Esophagus squamous epithelium (tissue), 5 donors: ENCODE data around the gene SGSM1. TPM values are rescaled to one million over a fixed set of nuclear protein-coding genes. Genes with fewer than 3 reads are reported as not detected.
A peak's percentile ranks its signal among the peaks of the same experiment; 100 is the strongest.

Source experiments
- DNase-seq: peaks from one replicate; lab custom pipeline; 2025; lab: John Stamatoyannopoulos, UW
- H3K27ac ChIP-seq, 4 donors: fragments of 200-600 bp; sonication (generic); one replicate each; pipeline ENCODE4 v1.5.1; 2016 to 2019; ENCODE audit warnings: mild to moderate bottlenecking in 1 of 4
- H3K27me3 ChIP-seq, 4 donors: fragments of 200-600 bp; sonication (generic); 1 replicate in 3 of 4; 2 replicates in 1 of 4; pipeline versions ENCODE4 v1.5.1 to v1.6.0; 2017 to 2021; ENCODE audit warnings: antibody characterized with exemption in 1 of 4
- H3K36me3 ChIP-seq, 3 donors: fragments of 200-600 bp; sonication (generic); one replicate each; pipeline ENCODE4 v1.5.1; 2016 to 2019
- H3K4me1 ChIP-seq, 3 donors: fragments of 200-600 bp; sonication (generic); one replicate each; pipeline ENCODE4 v1.5.1; 2017 to 2019
- H3K4me3 ChIP-seq, 4 donors: fragments of 200-600 bp; sonication (generic); 1 replicate in 3 of 4; 2 replicates in 1 of 4; pipeline ENCODE4 v1.5.1; 2016 to 2019; ENCODE audit warnings: mild to moderate bottlenecking in 2 of 4, moderate library complexity in 1 of 4
- H3K9me3 ChIP-seq, 3 donors: fragments of 200-600 bp; sonication (generic); one replicate each; pipeline ENCODE4 v1.5.1; 2016 to 2019
- CTCF ChIP-seq, 6 experiments: fragments of 450-650 bp in 4 of 6; fragments of 200-600 bp in 2 of 6; sonication (generic) in 2 of 6; IDR thresholded peaks; one replicate each; pipeline ENCODE4 v1.5.1; 2016 to 2019; ENCODE audit warnings: antibody characterized with exemption in 6 of 6, mild to moderate bottlenecking in 4 of 6, moderate library complexity in 4 of 6
- POLR2A ChIP-seq, 4 donors: fragments of 450-650 bp; IDR thresholded peaks; one replicate each; pipeline ENCODE4 v1.6.1; 2017; ENCODE audit warnings: antibody characterized with exemption in 4 of 4, mild to moderate bottlenecking in 4 of 4, moderate library complexity in 3 of 4
- WGBS, 2 donors: methylation state at CpG; one replicate each; pipeline ENCODE4 v1.1.5; 2018; 5-methylcytosine and 5-hydroxymethylcytosine counted together
- intact Hi-C: fragments of 100-400 bp; cut with DNase I; formaldehyde crosslinking; loops from one replicate; pipeline ENCODE4 v1.15.0; 2022
- total RNA-seq, 4 donors: library from RNA; depleted of rRNA; stranded (reverse); fragments of >200 nt; gene quantifications; one replicate each; pipeline ENCODE4 v1.1.0, GENCODE V29; 2016
- donor health status: DM: yes; HTN: yes; CAD: no.

SGSM1 gene
- total RNA-seq, 4 donors from 2014 or later, result 0.09 to 0.57 (median 0.18) TPM

DNA sequence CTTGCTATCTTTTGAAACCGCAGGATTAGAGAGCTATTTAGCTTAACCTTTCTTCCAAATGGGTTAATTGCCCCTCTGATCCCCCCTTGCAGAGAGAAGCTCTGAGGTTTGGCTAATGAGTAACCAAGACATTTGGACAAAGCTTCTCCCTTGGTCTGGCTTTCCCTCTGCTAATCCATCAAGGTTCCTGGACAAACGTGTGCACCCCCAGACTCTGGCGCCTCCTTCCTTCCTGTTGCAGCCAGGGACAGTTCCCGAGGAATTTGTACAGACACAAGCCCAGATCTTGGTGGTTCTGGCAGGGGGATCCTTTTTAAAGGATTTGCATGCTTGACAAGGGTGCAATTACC is 148.1 kb downstream of the SGSM1 start:
- Histone ChIP-seq H3K4me3 (peak overlapping the region; percentile 75 to 89 (median 80)), H3K9me3 (no peaks in the 10 kb centered on the region), H3K4me1 (peaks cover 9 to 71% (median 19%) of the 10 kb centered on the region in 3 donors), H3K27ac (peak overlapping the region; percentile 83 to 94 (median 91)), H3K36me3 (no peaks in the 10 kb centered on the region), H3K27me3 (peaks cover 0 to 20% (median 0%) of the 10 kb centered on the region in 4 donors)
- TF ChIP-seq POLR2A (IDR thresholded peaks at IDR 0.05) (no peak), CTCF (IDR thresholded peaks at IDR 0.05) (no peak)
- no peak for DNase-seq
- intact Hi-C loops, result no loop called here
- 15 to 31% methylated on average over 2 to 4 of the region's 4 CpGs for WGBS, 2 donors

- intact Hi-C loops, result no loop called here
- peak overlapping the region in 1 of 4 donors; percentile 94 for H3K27ac ChIP-seq
- no peaks in the 10 kb centered on the region for H3K9me3 ChIP-seq
- H3K4me1 ChIP-seq, result peaks cover 9 to 68% (median 19%) of the 10 kb centered on the region in 3 donors
- peaks cover 0 to 20% (median 0%) of the 10 kb centered on the region in 4 donors for H3K27me3 ChIP-seq
- no peak overlapping the region for H3K4me3 ChIP-seq
- no peak for TF ChIP-seq CTCF (IDR thresholded peaks at IDR 0.05)
- no peak for TF ChIP-seq POLR2A (IDR thresholded peaks at IDR 0.05)
- 93 to 96% methylated on average over 4 to 7 of the region's 8 CpGs for WGBS, 2 donors
- H3K36me3 ChIP-seq, result no peaks in the 10 kb centered on the region
- no peak for DNase-seq
Measured at GRCh38 chr22:24954856-24955255, 148.8 kb downstream of the SGSM1 start.

- intact Hi-C loops, result no loop called here
- H3K4me3 ChIP-seq, result no peak overlapping the region
- peak overlapping the region in 1 of 4 donors; percentile 35 for H3K27ac ChIP-seq
- 51 to 69% methylated on average over 2 of the region's 2 CpGs for WGBS, 2 donors
- H3K36me3 ChIP-seq, result peaks cover 0 to 6% (median 0%) of the 10 kb centered on the region in 3 donors
- DNase-seq, result no peak
- no peak for TF ChIP-seq CTCF (IDR thresholded peaks at IDR 0.05)
- H3K27me3 ChIP-seq, result peaks cover 0 to 16% (median 0%) of the 10 kb centered on the region in 4 donors
- no peaks in the 10 kb centered on the region for H3K9me3 ChIP-seq
- H3K4me1 ChIP-seq, result peaks cover 9 to 63% (median 16%) of the 10 kb centered on the region in 3 donors
Measured at GRCh38 chr22:24957043-24957442, 151.0 kb downstream of the SGSM1 start.

DNA sequence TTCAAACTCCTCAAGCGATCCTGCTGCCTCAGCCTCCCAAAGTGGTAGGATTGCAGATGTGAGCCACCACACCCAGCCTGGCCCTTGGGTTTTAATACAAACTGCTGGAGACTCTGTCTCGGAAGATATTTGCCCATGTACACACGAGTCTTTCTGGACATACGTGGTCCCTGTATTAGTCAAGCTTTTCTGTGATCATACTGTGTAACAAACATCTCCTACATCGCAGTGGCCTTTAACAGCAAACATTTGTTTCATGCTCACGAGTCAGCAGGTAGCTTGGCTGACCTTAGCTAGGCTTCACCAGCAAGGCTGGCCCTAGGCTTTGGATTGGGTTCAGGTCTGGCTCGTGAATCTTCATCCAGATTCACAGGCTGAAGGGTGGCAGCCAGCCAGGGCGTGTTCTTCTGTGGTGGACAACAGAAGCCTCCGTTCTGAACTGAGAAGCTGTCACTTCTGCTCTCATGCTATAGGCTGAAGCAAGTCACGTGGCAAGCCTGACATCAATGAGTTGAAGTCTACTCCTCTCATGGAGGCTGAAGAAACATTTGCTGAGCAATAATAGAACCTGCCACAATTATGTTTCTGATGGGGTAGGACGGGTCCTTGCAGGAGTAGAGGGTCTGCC is 155.3 kb downstream of the SGSM1 start:
- TF ChIP-seq CTCF (IDR thresholded peaks at IDR 0.05) (no peak), POLR2A (IDR thresholded peaks at IDR 0.05) (no peak)
- no peak overlapping the region for H3K27ac ChIP-seq
- DNase-seq, result no peak
- H3K4me3 ChIP-seq, result no peak overlapping the region
- H3K9me3 ChIP-seq, result no peaks in the 10 kb centered on the region
- intact Hi-C loops, result no loop called here
- H3K27me3 ChIP-seq, result no peaks in the 10 kb centered on the region
- H3K4me1 ChIP-seq, result peaks cover 3 to 64% (median 11%) of the 10 kb centered on the region in 3 donors
- 79 to 83% methylated on average over 7 to 9 of the region's 11 CpGs for WGBS, 2 donors
- peaks cover 0 to 10% (median 0%) of the 10 kb centered on the region in 3 donors for H3K36me3 ChIP-seq

- TF ChIP-seq POLR2A (IDR thresholded peaks at IDR 0.05) (no peak), CTCF (IDR thresholded peaks at IDR 0.05) (no peak)
- H3K36me3 ChIP-seq, result peaks cover 0 to 10% (median 0%) of the 10 kb centered on the region in 3 donors
- no peaks in the 10 kb centered on the region for H3K9me3 ChIP-seq
- peaks cover 9 to 72% (median 19%) of the 10 kb centered on the region in 3 donors for H3K4me1 ChIP-seq
- no peaks in the 10 kb centered on the region for H3K27me3 ChIP-seq
- no peak overlapping the region for H3K27ac ChIP-seq
- DNase-seq, result no peak
- 88 to 95% methylated on average over 8 of the region's 8 CpGs for WGBS, 2 donors
- no peak overlapping the region for H3K4me3 ChIP-seq
- intact Hi-C loops, result no loop called here
Measured at GRCh38 chr22:24962094-24962493, 156.1 kb downstream of the SGSM1 start.
